H1 (cell line): ENCODE measurements around the gene ATAD5. TPM values are rescaled to one million over a fixed set of nuclear protein-coding genes. Genes with fewer than 3 reads are reported as not detected.

Source experiments
- CTCF ChIA-PET: fragments of 300-600 bp; sonication (Branson Sonifier 250); formaldehyde crosslinking; loops from one replicate; lab custom pipeline; 2021; ENCODE audit not compliant: partially characterized antibody; lab: Charles Lee
- POLR2A ChIA-PET: fragments of 300-600 bp; sonication (Branson Sonifier 250); formaldehyde crosslinking; loops from one replicate; lab custom pipeline; 2021; ENCODE audit warnings: inconsistent platforms; ENCODE audit not compliant: partially characterized antibody; lab: Charles Lee
- DNase-seq, 2 experiments: peaks; one replicate each; pipeline versions ENCODE4 v3.0.0 to v3.0.0-alpha.2; 2010 to 2022; ENCODE audit warnings: low spot score in 2 of 2, low read depth in 1 of 2, mixed read lengths in 1 of 2
- FAIRE-seq: peaks from 2 replicates; lab custom pipeline; 2011; peaks lifted over from hg19 to GRCh38; lab: Jason Lieb, UNC
- H2AFZ ChIP-seq: 2 replicates; pipeline ENCODE4 v1.8.1; 2012; ENCODE audit warnings: low read length, inconsistent platforms
- H2AK5ac ChIP-seq: 2 replicates; pipeline ENCODE4 v1.6.1; 2013; ENCODE audit warnings: low read depth, low read length
- H2BK120ac ChIP-seq: replicated peaks from 2 replicates; pipeline ENCODE3; 2013; ENCODE audit warnings: low read depth, low read length, inconsistent platforms
- H2BK12ac ChIP-seq: 2 replicates; pipeline ENCODE4 v1.6.1; 2013; ENCODE audit warnings: low read depth, low read length
- H2BK15ac ChIP-seq: 2 replicates; pipeline ENCODE4 v1.6.1; 2013; ENCODE audit warnings: low read length
- H2BK20ac ChIP-seq: 2 replicates; pipeline ENCODE4 v1.6.1; 2013; ENCODE audit warnings: low read length
- H2BK5ac ChIP-seq: 2 replicates; pipeline ENCODE4 v1.6.1; 2013; ENCODE audit warnings: low read depth, low read length
- H3K14ac ChIP-seq: 2 replicates; pipeline ENCODE4 v1.6.1; 2013; ENCODE audit warnings: inconsistent platforms; ENCODE audit not compliant: insufficient read length
- H3K18ac ChIP-seq: 2 replicates; pipeline ENCODE4 v1.6.1; 2013; ENCODE audit warnings: low read length; ENCODE audit errors: extremely low read depth
- H3K23ac ChIP-seq: 2 replicates; pipeline ENCODE4 v1.6.1; 2013; ENCODE audit warnings: inconsistent platforms; ENCODE audit not compliant: insufficient read length
- H3K23me2 ChIP-seq: 2 replicates; pipeline ENCODE4 v1.6.1; 2013; ENCODE audit warnings: low read depth, low read length
- H3K27ac ChIP-seq: 2 replicates; pipeline ENCODE4 v1.6.1; 2011; ENCODE audit warnings: low read depth, low read length, inconsistent platforms
- H3K27me3 ChIP-seq, 4 experiments: replicated peaks in 1 of 4; 1 replicate in 1 of 4; 2 replicates in 3 of 4; pipeline versions ENCODE4 v1.6.1 to v1.8.1; 2011 to 2013; ENCODE audit warnings: low read length in 3 of 4, mild to moderate bottlenecking in 3 of 4, inconsistent platforms in 2 of 4, mixed read lengths in 2 of 4, moderate library complexity in 1 of 4; ENCODE audit not compliant: control insufficient read depth in 3 of 4, insufficient read depth in 3 of 4; ENCODE audit errors: extremely low read depth in 1 of 4
- H3K36me3 ChIP-seq, 4 experiments: 2 replicates each; pipeline versions ENCODE4 v1.6.1 to v1.8.1; 2011 to 2013; ENCODE audit warnings: mild to moderate bottlenecking in 4 of 4, low read length in 3 of 4, moderate library complexity in 2 of 4, control low read depth in 1 of 4, inconsistent platforms in 1 of 4; ENCODE audit not compliant: insufficient read depth in 4 of 4, control insufficient read depth in 2 of 4
- H3K4ac ChIP-seq: replicated peaks from 2 replicates; pipeline ENCODE3; 2013; ENCODE audit warnings: low read length, low read depth, mixed read lengths, inconsistent platforms; ENCODE audit not compliant: insufficient read length
- H3K4me1 ChIP-seq, 4 experiments: replicated peaks in 1 of 4; 1 replicate in 1 of 4; 2 replicates in 3 of 4; pipeline versions ENCODE4 v1.6.1 to v1.8.1; 2011 to 2013; ENCODE audit warnings: low read length in 3 of 4, inconsistent platforms in 2 of 4, mixed read lengths in 1 of 4; ENCODE audit not compliant: insufficient read depth in 4 of 4, control insufficient read depth in 3 of 4
- H3K4me2 ChIP-seq, 2 experiments: 2 replicates each; pipeline versions ENCODE4 v1.6.1 to v1.8.1; 2011 to 2013; ENCODE audit warnings: low read depth in 2 of 2, low read length in 2 of 2, control low read depth in 1 of 2, inconsistent platforms in 1 of 2, mild to moderate bottlenecking in 1 of 2; ENCODE audit not compliant: insufficient read depth in 1 of 2
- H3K4me3 ChIP-seq, 4 experiments: fragments of 200-600, 300-600 bp in 1 of 4; sonication (generic), shearing (Covaris generic), sonication (Bioruptor Twin) in 1 of 4; 2 replicates each; pipeline versions ENCODE4 v1.5.1 to v1.8.1; 2011 to 2016; ENCODE audit warnings: low read length in 4 of 4, low read depth in 3 of 4, control low read depth in 2 of 4, inconsistent platforms in 2 of 4, mild to moderate bottlenecking in 2 of 4, mixed read lengths in 1 of 4, moderate library complexity in 1 of 4; ENCODE audit not compliant: insufficient read depth in 2 of 4; ENCODE audit errors: extremely low read depth in 1 of 4
- H3K56ac ChIP-seq: replicated peaks from 2 replicates; pipeline ENCODE3; 2013; ENCODE audit warnings: low read depth, mild to moderate bottlenecking, mixed read lengths, low read length, inconsistent platforms; ENCODE audit not compliant: insufficient read length
- H3K79me1 ChIP-seq: 2 replicates; pipeline ENCODE4 v1.6.1; 2013; ENCODE audit warnings: low read depth, low read length, control low read depth
- H3K79me2 ChIP-seq, 2 experiments: 2 replicates each; pipeline versions ENCODE4 v1.6.1 to v1.8.1; 2012 to 2013; ENCODE audit warnings: low read length in 2 of 2, mild to moderate bottlenecking in 2 of 2, inconsistent platforms in 1 of 2; ENCODE audit not compliant: insufficient read depth in 2 of 2, control insufficient read depth in 1 of 2
- H3K9ac ChIP-seq, 4 experiments: replicated peaks in 1 of 4; 1 replicate in 1 of 4; 2 replicates in 3 of 4; pipeline versions ENCODE4 v1.6.1 to v1.8.1; 2011 to 2013; ENCODE audit warnings: low read depth in 3 of 4, low read length in 3 of 4, control low read depth in 2 of 4, mild to moderate bottlenecking in 2 of 4, moderate library complexity in 2 of 4, inconsistent platforms in 1 of 4; ENCODE audit errors: extremely low read depth in 1 of 4
- H3K9me3 ChIP-seq, 2 experiments: 2 replicates each; pipeline versions ENCODE4 v1.6.1 to v1.8.1; 2012 to 2013; ENCODE audit warnings: mild to moderate bottlenecking in 2 of 2, moderate library complexity in 2 of 2, control low read depth in 1 of 2, inconsistent platforms in 1 of 2, low read depth in 1 of 2, low read length in 1 of 2, mixed read lengths in 1 of 2; ENCODE audit not compliant: insufficient read depth in 2 of 2
- H4K20me1 ChIP-seq, 2 experiments: replicated peaks in 1 of 2; 2 replicates each; pipeline versions ENCODE3 to v1.8.1; 2011 to 2013; ENCODE audit warnings: inconsistent platforms in 2 of 2, low read length in 2 of 2, mild to moderate bottlenecking in 1 of 2; ENCODE audit not compliant: insufficient read depth in 2 of 2, control insufficient read depth in 1 of 2
- H4K5ac ChIP-seq: 2 replicates; pipeline ENCODE4 v1.6.1; 2013; ENCODE audit warnings: low read length, low read depth, mixed read lengths, inconsistent platforms; ENCODE audit not compliant: insufficient read length
- H4K8ac ChIP-seq: 2 replicates; pipeline ENCODE4 v1.8.0; 2013; ENCODE audit warnings: mild to moderate bottlenecking, moderate library complexity, low read length, inconsistent platforms; ENCODE audit not compliant: insufficient read depth; ENCODE audit errors: extremely low read depth
- H4K91ac ChIP-seq: replicated peaks from 2 replicates; pipeline ENCODE3; 2013; ENCODE audit warnings: low read length, mixed read lengths, inconsistent platforms; ENCODE audit not compliant: insufficient read length
- CBX5 ChIP-seq: fragments of 300-800, 300-1000 bp; sonication (generic); IDR thresholded peaks from 2 replicates; pipeline ENCODE4 v1.7.1; 2016; ENCODE audit warnings: antibody characterized with exemption, low read length, low read depth
- CREB1 ChIP-seq: IDR thresholded peaks from 2 replicates; pipeline ENCODE4 v1.6.1; 2012; ENCODE audit warnings: inconsistent platforms
- MAX ChIP-seq: IDR thresholded peaks from 2 replicates; pipeline ENCODE4 v1.6.1; 2012; ENCODE audit warnings: inconsistent platforms
- POLR2AphosphoS5 ChIP-seq: IDR thresholded peaks from 2 replicates; pipeline ENCODE4 v1.6.1; 2011; ENCODE audit warnings: low read depth, low read length
- SIN3A ChIP-seq, 2 experiments: IDR thresholded peaks in 1 of 2; conservative IDR thresholded peaks in 1 of 2; 2 replicates each; pipeline ENCODE4 v1.6.1; 2011 to 2012; ENCODE audit warnings: low read length in 2 of 2, improper control_type of control experiment in 1 of 2, low read depth in 1 of 2, mild to moderate bottlenecking in 1 of 2
- SIRT6 ChIP-seq: IDR thresholded peaks from one replicate; pipeline ENCODE4 v1.7.1; 2012; ENCODE audit warnings: low read length, inconsistent platforms
- TBP ChIP-seq: IDR thresholded peaks from 2 replicates; pipeline ENCODE4 v1.6.1; 2011; ENCODE audit warnings: low read depth, low read length, improper control_type of control experiment
- WGBS, 2 experiments: shearing (Covaris generic) in 1 of 2; methylation state at CpG; one replicate each; pipeline versions ENCODE4 v1.1.6 to v1.1.7; 2013 to 2015; ENCODE audit warnings: low lambda C conversion rate in 2 of 2, mixed read lengths in 2 of 2, inconsistent platforms in 1 of 2, low coverage in 1 of 2, missing lambda C conversion rate in 1 of 2; ENCODE audit not compliant: insufficient replicate concordance in 2 of 2, insufficient coverage in 1 of 2, insufficient read length in 1 of 2; ENCODE audit errors: extremely low coverage in 1 of 2, missing lambda C conversion rate in 1 of 2; 5-methylcytosine and 5-hydroxymethylcytosine counted together
- polyA plus RNA-seq, 7 experiments: library from polyadenylated mRNA; depleted of rRNA in 3 of 7; stranded (reverse) in 5 of 7; unstranded in 2 of 7; fragments of >200 nt in 5 of 7; fragments of 200-250 nt in 2 of 7; gene quantifications; 1 replicate in 5 of 7; 2 replicates in 1 of 7; 4 replicates in 1 of 7; pipeline versions ENCODE4 v1.2.1 to v1.2.3, GENCODE V29; 2011 to 2013; ENCODE audit warnings: missing spikeins in 2 of 7, mixed read lengths in 2 of 7
- total RNA-seq: library from RNA; stranded (reverse); fragmentation: NEBNext Ultra II Directional; extraction: Animal tissue kit (Norgen Biotek cat#: 25700); gene quantifications from 2 replicates; pipeline ENCODE4 v1.2.1, GENCODE V29; 2021

ATAD5 gene
- total and polyA plus RNA-seq, 2 of the 8 experiments (the other 6 are each of a cell fraction or from before 2014, with no cell fraction given): 3.5 to 30.0 TPM

GRCh38 chr17:30790279-30790678, 41.5 kb upstream of the ATAD5 start:
- Histone ChIP-seq H3K36me3 (peaks cover 2 to 79% (median 16%) of the 10 kb centered on the region in 4 experiments; a peak in 4 of 8 replicates), H2BK15ac (no peak overlapping the region), H2BK20ac (no peak overlapping the region), H3K14ac (no peak overlapping the region), H3K4ac (no peak overlapping the region), H2AFZ (no peak overlapping the region), H3K4me2 (no peak overlapping the region), H3K4me3 (no peak overlapping the region), H4K91ac (no peak overlapping the region), H4K5ac (no peak overlapping the region), H3K23me2 (no peaks in the 10 kb centered on the region), H3K27me3 (no peaks in the 10 kb centered on the region), H3K27ac (no peak overlapping the region), H4K20me1 (no peaks in the 10 kb centered on the region), H3K23ac (no peak overlapping the region), H3K56ac (no peak overlapping the region), H3K79me2 (no peaks in the 10 kb centered on the region), H2BK120ac (no peak overlapping the region), H3K9ac (no peak overlapping the region), H3K9me3 (no peaks in the 10 kb centered on the region), H3K79me1 (no peaks in the 10 kb centered on the region), H3K18ac (no peak overlapping the region), H3K4me1 (no peaks in the 10 kb centered on the region), H2BK12ac (no peak overlapping the region), H2AK5ac (no peak overlapping the region), H4K8ac (no peak overlapping the region), H2BK5ac (no peak overlapping the region)
- WGBS, 2 experiments: 93% methylated on average over 1 of the region's 2 CpGs; no CpG with 5 or more reads in 1 of the 2 experiments
- DNase-seq: no peak
- ChIA-PET CTCF (interaction anchor here (0.6 to 1.5 kb wide), 2 partner anchors 14 to 15 kb away, joined by 3 to 8 read pairs; no protein-coding TSS in a partner anchor), POLR2A (interaction anchor here (1.3 to 3.0 kb wide), 3 partner anchors 11 to 34 kb away, joined by 3 to 13 read pairs (median 4); partner anchors contain the start of gene CRLF3)
- FAIRE-seq: no peak
- TF ChIP-seq MAX: no peak
- no peak for TF ChIP-seq POLR2AphosphoS5
- TF ChIP-seq CBX5: no peak
- no peak for TF ChIP-seq SIRT6
- TF ChIP-seq CREB1: no peak
- no peak for TF ChIP-seq SIN3A (conservative IDR thresholded peaks at IDR 0.05 in 1 of 2, IDR thresholded peaks at IDR 0.05 in 1 of 2; ENCODE audit: low read depth in 1 of 2, low read length in 2 of 2)
- no peak for TF ChIP-seq TBP
